Lower lobe of right lung (tissue), 2 donors: ENCODE results near the gene WWTR1. TPM values are rescaled to one million over a fixed set of nuclear protein-coding genes. Genes with fewer than 3 reads are reported as not detected.

Experiments used
- ATAC-seq, 2 donors: fragments of 200-7000 bp; cut with Tn5 transposase; one replicate each; pipeline ENCODE4 v1.9.1; 2020 to 2022; ENCODE audit warnings: mild to moderate bottlenecking in 2 of 2, moderate library complexity in 2 of 2
- DNase-seq: peaks from one replicate; pipeline ENCODE4 v3.0.0-alpha.2; 2020
- H3K27ac ChIP-seq: fragments of 200-600 bp; one replicate; pipeline ENCODE4 v1.8.0; 2022
- H3K27me3 ChIP-seq: fragments of 200-600 bp; one replicate; pipeline ENCODE4 v1.8.0; 2022; ENCODE audit warnings: low read depth
- H3K36me3 ChIP-seq: fragments of 200-600 bp; one replicate; pipeline ENCODE4 v1.8.0; 2022; ENCODE audit warnings: mild to moderate bottlenecking
- H3K4me1 ChIP-seq: fragments of 200-600 bp; one replicate; pipeline ENCODE4 v1.8.0; 2022
- H3K4me3 ChIP-seq: fragments of 200-600 bp; one replicate; pipeline ENCODE4 v1.8.0; 2022; ENCODE audit warnings: mild to moderate bottlenecking
- H3K9me3 ChIP-seq: fragments of 200-600 bp; one replicate; pipeline ENCODE4 v1.8.0; 2022
- CTCF ChIP-seq: fragments of 200-600 bp; IDR thresholded peaks from one replicate; pipeline ENCODE4 v1.8.0; 2022; ENCODE audit warnings: antibody characterized with exemption, mild to moderate bottlenecking
- intact Hi-C: fragments of 100-400 bp; cut with DNase I; formaldehyde crosslinking; loops from one replicate; pipeline ENCODE4 v1.11.0; 2022
- total RNA-seq: library from RNA; stranded (reverse); fragmentation: NEBNext Ultra II Directional; extraction: Animal tissue kit (Norgen Biotek cat#: 25700); gene quantifications from one replicate; pipeline ENCODE4 v1.2.1, GENCODE V29; 2021
- donor health status: DM: no; HTN: yes; CAD: no; lungs with severe emphysema.

The WWTR1 gene
- total RNA-seq, 1 donor from 2014 or later, result 89.5 TPM

- DNase-seq (no peak), ATAC-seq (no peak)
- peaks cover 53% of the 10 kb centered on the region for H3K4me1 ChIP-seq
- intact Hi-C loops, result no loop called here
- no peak for TF ChIP-seq CTCF
- no peak overlapping the region for H3K27ac ChIP-seq
- no peaks in the 10 kb centered on the region for H3K9me3 ChIP-seq
- no peak overlapping the region for H3K4me3 ChIP-seq
- H3K27me3 ChIP-seq, result no peaks in the 10 kb centered on the region
- no peaks in the 10 kb centered on the region for H3K36me3 ChIP-seq
Measured at GRCh38 chr3:149585401-149585726, 72.5 kb downstream of the WWTR1 start.

- no peaks in the 10 kb centered on the region for H3K36me3 ChIP-seq
- H3K27ac ChIP-seq, result no peak overlapping the region
- H3K9me3 ChIP-seq, result no peaks in the 10 kb centered on the region
- no peak overlapping the region for H3K4me3 ChIP-seq
- ATAC-seq, result no peak
- no peaks in the 10 kb centered on the region for H3K27me3 ChIP-seq
- intact Hi-C loops, result no loop called here
- no peak for TF ChIP-seq CTCF
- DNase-seq, result no peak
- H3K4me1 ChIP-seq, result peaks cover 64% of the 10 kb centered on the region
Measured at GRCh38 chr3:149583921-149584635, 73.7 kb downstream of the WWTR1 start.

- H3K9me3 ChIP-seq, result no peaks in the 10 kb centered on the region
- no peak overlapping the region for H3K4me3 ChIP-seq
- TF ChIP-seq CTCF, result no peak
- H3K36me3 ChIP-seq, result no peaks in the 10 kb centered on the region
- DNase-seq (no peak), ATAC-seq (no peak)
- no peaks in the 10 kb centered on the region for H3K27me3 ChIP-seq
- H3K4me1 ChIP-seq, result peaks cover 59% of the 10 kb centered on the region
- H3K27ac ChIP-seq, result no peak overlapping the region
- intact Hi-C loops, result no loop called here
Measured at GRCh38 chr3:149582395-149582794, 75.4 kb downstream of the WWTR1 start.

GRCh38 chr3:149581681-149582370, 76.0 kb downstream of the WWTR1 start:
- H3K4me1 ChIP-seq, result peaks cover 60% of the 10 kb centered on the region
- intact Hi-C loops, result no loop called here
- H3K27me3 ChIP-seq, result no peaks in the 10 kb centered on the region
- H3K27ac ChIP-seq, result no peak overlapping the region
- H3K4me3 ChIP-seq, result no peak overlapping the region
- no peaks in the 10 kb centered on the region for H3K9me3 ChIP-seq
- DNase-seq (no peak), ATAC-seq (peak; percentile 88 to 93)
- TF ChIP-seq CTCF, result no peak
- H3K36me3 ChIP-seq, result no peaks in the 10 kb centered on the region

GRCh38 chr3:149581248-149581647, 76.6 kb downstream of the WWTR1 start:
- Histone ChIP-seq H3K4me1 (peaks cover 60% of the 10 kb centered on the region), H3K27ac (no peak overlapping the region), H3K27me3 (no peaks in the 10 kb centered on the region), H3K9me3 (no peaks in the 10 kb centered on the region), H3K36me3 (no peaks in the 10 kb centered on the region), H3K4me3 (no peak overlapping the region)
- no peak for ATAC-seq
- intact Hi-C loops, result no loop called here
- TF ChIP-seq CTCF, result no peak
- DNase-seq, result no peak
